Neural crest cell (in vitro differentiated cells): ENCODE measurements around the gene EVPL. TPM values are rescaled to one million over a fixed set of nuclear protein-coding genes. Genes with fewer than 3 reads are reported as not detected.

Experiments
- DNase-seq: peaks from one replicate; pipeline ENCODE4 v3.0.0; 2021; ENCODE audit warnings: low read depth, mixed read lengths, low spot score
- H3K27ac Mint-ChIP-seq: one replicate; pipeline ENCODE4 v1.8.0; 2021; ENCODE audit warnings: mild to moderate bottlenecking, mixed read lengths; ENCODE audit not compliant: unreplicated experiment
- H3K27me3 Mint-ChIP-seq: 2 replicates; pipeline ENCODE4 v1.8.0; 2021; ENCODE audit warnings: low read depth, mild to moderate bottlenecking, mixed read lengths
- H3K36me3 Mint-ChIP-seq: 2 replicates; pipeline ENCODE4 v1.8.0; 2021; ENCODE audit warnings: low read depth, mild to moderate bottlenecking, mixed read lengths
- H3K4me1 Mint-ChIP-seq: 2 replicates; pipeline ENCODE4 v1.8.0; 2021; ENCODE audit warnings: mixed read lengths
- H3K4me3 Mint-ChIP-seq: one replicate; pipeline ENCODE4 v1.8.0; 2021; ENCODE audit warnings: mild to moderate bottlenecking, mixed read lengths
- H3K9me3 Mint-ChIP-seq: 2 replicates; pipeline ENCODE4 v1.8.0; 2021; ENCODE audit warnings: mixed read lengths
- CTCF ChIP-seq: fragments of 200-600 bp; sonication (generic); conservative IDR thresholded peaks from 2 replicates; pipeline ENCODE4 v1.5.0; 2021; ENCODE audit warnings: antibody characterized with exemption, mild to moderate bottlenecking
- total RNA-seq: library from RNA; stranded (reverse); gene quantifications from 2 replicates; pipeline ENCODE4 v1.2.1, GENCODE V29; 2021

The EVPL gene
- total RNA-seq, 1 donor from 2014 or later: not detected

- Mint-ChIP-seq H3K4me1 (peaks cover 13% of the 10 kb centered on the region), H3K4me3 (no peak overlapping the region), H3K9me3 (no peaks in the 10 kb centered on the region), H3K36me3 (no peaks in the 10 kb centered on the region), H3K27me3 (no peaks in the 10 kb centered on the region), H3K27ac (peak overlapping the region; percentile 86)
- no peak for DNase-seq
- no peak for TF ChIP-seq CTCF
Measured at GRCh38 chr17:75996665-75997590, 30.2 kb downstream of the EVPL start.

DNA sequence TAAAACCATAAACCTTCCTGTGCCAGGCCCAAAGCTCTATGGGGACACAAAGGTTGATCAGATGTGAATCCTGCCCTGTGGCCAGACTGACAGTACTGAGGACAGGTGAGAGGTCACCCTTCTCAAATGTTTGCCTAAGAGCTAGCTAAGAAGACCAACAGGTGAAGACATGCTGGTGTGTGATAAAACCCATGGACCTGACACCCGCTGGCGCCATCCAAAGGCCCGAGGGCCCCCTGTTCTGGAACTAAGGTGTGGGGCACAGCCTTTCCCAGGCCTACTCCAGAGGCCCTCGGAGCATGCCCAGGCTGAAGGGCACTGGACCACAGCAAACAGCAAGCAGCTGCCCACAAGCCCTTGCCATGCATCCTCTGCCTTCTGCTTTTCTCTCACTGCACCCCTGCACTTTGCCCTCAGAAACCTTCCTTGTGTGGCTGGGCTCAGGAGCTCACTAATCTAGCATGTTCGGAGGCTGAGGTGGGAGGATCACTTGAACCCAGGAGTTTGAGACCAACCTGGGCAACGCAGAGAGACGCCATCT is 31.7 kb downstream of the EVPL start:
- no peak for DNase-seq
- H3K27me3 Mint-ChIP-seq: no peaks in the 10 kb centered on the region
- peaks cover 13% of the 10 kb centered on the region for H3K4me1 Mint-ChIP-seq
- TF ChIP-seq CTCF: no peak
- H3K27ac Mint-ChIP-seq: no peak overlapping the region
- no peaks in the 10 kb centered on the region for H3K9me3 Mint-ChIP-seq
- no peak overlapping the region for H3K4me3 Mint-ChIP-seq
- H3K36me3 Mint-ChIP-seq: no peaks in the 10 kb centered on the region

DNA sequence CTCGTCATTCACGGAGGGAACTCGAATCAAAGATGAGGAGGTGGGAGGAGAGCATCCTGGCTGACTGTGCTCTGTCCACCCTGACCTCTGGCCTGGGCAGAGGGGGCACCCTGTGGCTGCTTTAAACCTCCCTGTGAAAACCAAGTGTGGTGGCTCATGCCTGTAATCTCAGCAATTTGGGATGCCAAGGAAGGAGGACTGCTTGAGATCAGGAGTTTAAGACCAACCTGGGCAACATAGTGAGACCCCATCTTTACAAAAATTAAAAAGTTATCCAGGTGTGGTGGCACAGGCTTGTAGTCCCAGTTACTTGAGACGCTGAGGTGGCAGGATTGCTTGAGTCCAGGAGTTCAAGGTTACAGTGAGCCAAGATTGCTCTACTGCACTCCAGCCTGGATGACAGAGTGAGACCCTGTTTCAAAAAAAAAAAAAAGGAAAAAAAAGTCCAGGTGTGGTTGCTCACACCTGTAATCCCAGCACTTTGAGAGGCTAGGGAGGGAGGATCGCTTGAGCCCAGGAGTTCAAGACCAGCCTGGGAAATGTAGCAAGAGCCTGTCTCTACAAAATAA is 32.2 kb downstream of the EVPL start:
- DNase-seq: no peak
- Mint-ChIP-seq H3K4me1 (peaks cover 13% of the 10 kb centered on the region), H3K27ac (no peak overlapping the region), H3K9me3 (no peaks in the 10 kb centered on the region), H3K36me3 (no peaks in the 10 kb centered on the region), H3K4me3 (no peak overlapping the region), H3K27me3 (no peaks in the 10 kb centered on the region)
- no peak for TF ChIP-seq CTCF

DNA sequence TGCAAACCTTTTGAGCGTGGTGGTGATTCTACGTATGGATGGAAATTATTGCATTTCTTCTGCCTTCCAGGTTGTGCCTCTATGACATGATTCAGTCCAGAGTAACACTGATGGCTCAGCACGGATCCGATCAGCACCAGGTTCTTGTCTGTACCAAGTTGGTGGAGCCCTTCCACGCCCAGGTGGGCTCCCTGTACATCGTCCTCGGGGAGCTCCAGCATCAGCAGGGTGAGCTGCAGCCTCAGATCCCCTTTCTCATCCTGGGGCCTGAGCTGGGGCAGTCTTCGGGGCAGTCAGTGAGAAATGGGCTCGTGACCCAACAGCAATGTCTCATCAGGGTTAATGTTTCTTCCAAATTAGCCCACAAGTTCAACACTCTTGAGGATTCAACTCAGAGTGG is 35.7 kb downstream of the EVPL start:
- no peaks in the 10 kb centered on the region for H3K9me3 Mint-ChIP-seq
- H3K4me1 Mint-ChIP-seq: no peaks in the 10 kb centered on the region
- no peak overlapping the region for H3K27ac Mint-ChIP-seq
- H3K4me3 Mint-ChIP-seq: no peak overlapping the region
- peaks cover 3% of the 10 kb centered on the region for H3K36me3 Mint-ChIP-seq
- TF ChIP-seq CTCF: no peak
- H3K27me3 Mint-ChIP-seq: no peaks in the 10 kb centered on the region
- DNase-seq: no peak

DNA sequence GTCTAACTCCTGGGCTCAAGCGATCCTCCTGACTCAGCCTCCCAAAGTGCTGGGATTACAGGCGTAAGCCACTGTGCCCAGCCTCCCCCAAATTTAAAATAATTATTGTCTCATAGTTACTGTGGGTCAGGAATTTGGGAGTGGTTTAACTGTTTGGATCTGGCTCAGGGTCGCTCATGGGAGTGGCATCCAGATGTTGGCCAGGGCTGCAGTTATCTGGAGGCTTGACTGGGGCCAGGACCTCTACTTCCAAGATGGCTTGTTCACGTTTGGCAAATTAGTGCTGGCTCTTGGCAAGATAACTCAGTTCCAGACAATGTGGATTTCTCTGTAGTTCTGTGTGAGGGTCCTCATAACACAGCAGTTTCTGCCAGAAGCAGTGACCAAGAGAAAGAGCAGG is 40.1 kb downstream of the EVPL start:
- peaks cover 3% of the 10 kb centered on the region for H3K36me3 Mint-ChIP-seq

More for the DNA sequence above, 40.1 kb downstream of the EVPL start:
- H3K27ac Mint-ChIP-seq: peak overlapping the region; percentile 27
- H3K9me3 Mint-ChIP-seq: no peaks in the 10 kb centered on the region
- DNase-seq: no peak
- H3K27me3 Mint-ChIP-seq: no peaks in the 10 kb centered on the region
- peaks cover 20% of the 10 kb centered on the region for H3K4me1 Mint-ChIP-seq
- no peak for TF ChIP-seq CTCF
- H3K4me3 Mint-ChIP-seq: no peak overlapping the region
